IMR-90 (cell line): ENCODE results near the gene PAQR5. TPM values are rescaled to one million over a fixed set of nuclear protein-coding genes. Genes with fewer than 3 reads are reported as not detected.

Experiments
- ATAC-seq: fragments of 200-7000 bp; cut with Tn5 transposase; 2 replicates; pipeline ENCODE4 v1.9.1; 2020; ENCODE audit warnings: low read depth, mild to moderate bottlenecking, moderate library complexity
- BruUV-seq: library from RNA; stranded (reverse); fragments of 400-500 nt; replicated peaks from 2 replicates; lab custom pipeline; 2021; lab: Mats Ljungman, UMichigan
- CTCF ChIA-PET: fragments of 300-600 bp; formaldehyde crosslinking; extraction: SDS; loops from one replicate; lab custom pipeline; 2021; ENCODE audit warnings: antibody characterized with exemption; lab: Yijun Ruan, JAX
- POLR2A ChIA-PET: fragments of 300-600 bp; sonication (Branson Sonifier 250); formaldehyde crosslinking; loops from one replicate; lab custom pipeline; 2022; ENCODE audit warnings: antibody characterized with exemption; ENCODE audit not compliant: unreplicated experiment; lab: Charles Lee
- DNase-seq: peaks from one replicate; pipeline ENCODE4 v3.0.0; 2013
- H2AFZ ChIP-seq: replicated peaks from 2 replicates; pipeline ENCODE3; 2013; ENCODE audit warnings: low read length, mild to moderate bottlenecking; ENCODE audit not compliant: poor library complexity
- H2AK5ac ChIP-seq: 2 replicates; pipeline ENCODE4 v1.6.1; 2013; ENCODE audit warnings: low read depth, low read length, inconsistent platforms
- H2AK9ac ChIP-seq: replicated peaks from 2 replicates; pipeline ENCODE3; 2013; ENCODE audit warnings: mild to moderate bottlenecking, low read depth, low read length, moderate library complexity; ENCODE audit not compliant: poor library complexity
- H2BK120ac ChIP-seq: 2 replicates; pipeline ENCODE4 v1.6.1; 2013; ENCODE audit warnings: low read depth, low read length, inconsistent platforms
- H2BK15ac ChIP-seq: 3 replicates; pipeline ENCODE4 v1.6.1; 2013; ENCODE audit warnings: low read depth, low read length, inconsistent platforms
- H2BK20ac ChIP-seq: 2 replicates; pipeline ENCODE4 v1.6.1; 2013; ENCODE audit warnings: low read depth, mild to moderate bottlenecking, inconsistent platforms, low read length, moderate library complexity
- H2BK5ac ChIP-seq: 2 replicates; pipeline ENCODE4 v1.6.1; 2013; ENCODE audit warnings: mild to moderate bottlenecking, low read depth, low read length, inconsistent platforms; ENCODE audit not compliant: poor library complexity, severe bottlenecking
- H3K14ac ChIP-seq: replicated peaks from 2 replicates; pipeline ENCODE4 v1.6.1; 2013; ENCODE audit warnings: low read depth, low read length, inconsistent platforms
- H3K18ac ChIP-seq: 2 replicates; pipeline ENCODE4 v1.6.1; 2013; ENCODE audit warnings: low read depth, low read length, control low read depth
- H3K23ac ChIP-seq: 2 replicates; pipeline ENCODE4 v1.6.1; 2013; ENCODE audit warnings: low read depth, low read length, inconsistent platforms
- H3K27ac ChIP-seq: 2 replicates; pipeline ENCODE4 v1.5.1; 2013; ENCODE audit warnings: mild to moderate bottlenecking, control low read depth, low read length; ENCODE audit not compliant: insufficient read depth
- H3K27me3 ChIP-seq: 2 replicates; pipeline ENCODE4 v1.6.1; 2013; ENCODE audit warnings: low read length; ENCODE audit not compliant: control insufficient read depth, insufficient read depth
- H3K36me3 ChIP-seq: 2 replicates; pipeline ENCODE4 v1.6.1; 2013; ENCODE audit warnings: low read length, mixed read lengths; ENCODE audit not compliant: control insufficient read depth, insufficient read depth
- H3K4ac ChIP-seq: 2 replicates; pipeline ENCODE4 v1.6.1; 2013; ENCODE audit warnings: low read depth, low read length, inconsistent platforms
- H3K4me1 ChIP-seq: 2 replicates; pipeline ENCODE4 v1.6.1; 2013; ENCODE audit warnings: low read length, mixed read lengths; ENCODE audit not compliant: control insufficient read depth, insufficient read depth
- H3K4me2 ChIP-seq: 2 replicates; pipeline ENCODE4 v1.6.1; 2013; ENCODE audit warnings: low read depth, mild to moderate bottlenecking, control low read depth, low read length, moderate library complexity
- H3K4me3 ChIP-seq: 2 replicates; pipeline ENCODE4 v1.5.1; 2013; ENCODE audit warnings: low read depth, mild to moderate bottlenecking, control low read depth, low read length, moderate library complexity; ENCODE audit not compliant: insufficient read depth
- H3K56ac ChIP-seq: 2 replicates; pipeline ENCODE4 v1.6.1; 2013; ENCODE audit warnings: low read length, inconsistent platforms; ENCODE audit not compliant: insufficient read depth; ENCODE audit errors: extremely low read depth
- H3K79me1 ChIP-seq, 2 experiments: 2 replicates each; pipeline ENCODE4 v1.6.1; 2013; ENCODE audit warnings: low read length in 2 of 2, inconsistent platforms in 1 of 2, low read depth in 1 of 2
- H3K9ac ChIP-seq: 2 replicates; pipeline ENCODE4 v1.6.1; 2013; ENCODE audit warnings: low read depth, low read length, control low read depth
- H3K9me1 ChIP-seq: 2 replicates; pipeline ENCODE4 v1.6.1; 2013; ENCODE audit warnings: low read length, inconsistent platforms; ENCODE audit not compliant: insufficient read depth
- H3K9me3 ChIP-seq: 2 replicates; pipeline ENCODE4 v1.6.1; 2013; ENCODE audit warnings: low read length; ENCODE audit not compliant: control insufficient read depth, insufficient read depth
- H4K20me1 ChIP-seq: 2 replicates; pipeline ENCODE4 v1.6.1; 2013; ENCODE audit warnings: low read length, inconsistent platforms; ENCODE audit not compliant: insufficient read depth
- H4K5ac ChIP-seq: 2 replicates; pipeline ENCODE4 v1.6.1; 2013; ENCODE audit warnings: mild to moderate bottlenecking, low read depth, low read length, control low read depth
- H4K8ac ChIP-seq, 2 experiments: 2 replicates each; pipeline ENCODE4 v1.6.1; 2013; ENCODE audit warnings: low read depth in 2 of 2, low read length in 2 of 2, control low read depth in 1 of 2, inconsistent platforms in 1 of 2
- H4K91ac ChIP-seq: 2 replicates; pipeline ENCODE4 v1.6.1; 2013; ENCODE audit warnings: low read depth, low read length, inconsistent platforms; ENCODE audit not compliant: insufficient read depth
- MAFK ChIP-seq: IDR thresholded peaks from 2 replicates; pipeline ENCODE4 v1.6.1; 2012; ENCODE audit warnings: low read depth, low read length, improper control_type of control experiment
- MXI1 ChIP-seq: IDR thresholded peaks from 2 replicates; pipeline ENCODE4 v1.6.1; 2012; ENCODE audit warnings: low read depth, mild to moderate bottlenecking, low read length, moderate library complexity, borderline replicate concordance
- RAD21 ChIP-seq: IDR thresholded peaks from 2 replicates; pipeline ENCODE4 v1.6.1; 2012; ENCODE audit warnings: low read length, improper control_type of control experiment
- RCOR1 ChIP-seq: IDR thresholded peaks from 2 replicates; pipeline ENCODE4 v1.6.1; 2012; ENCODE audit warnings: mild to moderate bottlenecking, low read length, improper control_type of control experiment; ENCODE audit not compliant: insufficient replicate concordance
- SMC3 ChIP-seq: fragments of 150-350 bp; IDR thresholded peaks from 2 replicates; pipeline ENCODE4 v1.6.1; 2016; ENCODE audit warnings: low read depth, mild to moderate bottlenecking, antibody characterized with exemption, low read length, moderate library complexity
- WGBS, 2 experiments: methylation state at CpG; one replicate each; pipeline versions ENCODE4 v1.1.5 to v1.1.7; 2013; ENCODE audit warnings: missing lambda C conversion rate in 2 of 2; ENCODE audit not compliant: insufficient read length in 1 of 2; ENCODE audit errors: extremely low coverage in 2 of 2; 5-methylcytosine and 5-hydroxymethylcytosine counted together
- dilution Hi-C: fragments of 300-500 bp; cut with HindIII; formaldehyde crosslinking; loops from one replicate; pipeline ENCODE4 v1.14.3; 2018; ENCODE audit warnings: low sequenced_read_pairs; ENCODE audit not compliant: unreplicated experiment
- in situ Hi-C: fragments of 300-500 bp; cut with MboI; formaldehyde crosslinking; loops from 3 replicates; pipeline ENCODE4 v1.14.3; 2019; ENCODE audit warnings: low sequenced_read_pairs, inconsistent platforms, mixed read lengths
- intact Hi-C: fragments of 100-400 bp; cut with micrococcal nuclease; formaldehyde crosslinking; loops from 2 replicates; pipeline ENCODE4 v1.10.0; 2022
- polyA plus RNA-seq, 3 experiments: library from polyadenylated mRNA; depleted of rRNA; stranded (reverse); fragments of >200 nt; gene quantifications; 2 replicates each; pipeline ENCODE4 v1.2.3, GENCODE V29; 2012; ENCODE audit warnings: low replicate concordance in 1 of 3
- total RNA-seq: library from RNA; depleted of rRNA; stranded (reverse); fragments of >200 nt; gene quantifications from 2 replicates; pipeline ENCODE4 v1.2.3, GENCODE V29; 2012
- TF ChIP-seq, protein P1 (sequence below): fragments of 150-350 bp; IDR thresholded peaks from 2 replicates; pipeline ENCODE4 v1.6.1; 2016; ENCODE audit warnings: low read depth, mild to moderate bottlenecking, low read length, moderate library complexity, borderline replicate concordance

PAQR5 gene
- total and polyA plus RNA-seq, 2 of the 4 experiments (the other 2 are of a cell fraction) = 2.3 to 2.7 TPM

DNA sequence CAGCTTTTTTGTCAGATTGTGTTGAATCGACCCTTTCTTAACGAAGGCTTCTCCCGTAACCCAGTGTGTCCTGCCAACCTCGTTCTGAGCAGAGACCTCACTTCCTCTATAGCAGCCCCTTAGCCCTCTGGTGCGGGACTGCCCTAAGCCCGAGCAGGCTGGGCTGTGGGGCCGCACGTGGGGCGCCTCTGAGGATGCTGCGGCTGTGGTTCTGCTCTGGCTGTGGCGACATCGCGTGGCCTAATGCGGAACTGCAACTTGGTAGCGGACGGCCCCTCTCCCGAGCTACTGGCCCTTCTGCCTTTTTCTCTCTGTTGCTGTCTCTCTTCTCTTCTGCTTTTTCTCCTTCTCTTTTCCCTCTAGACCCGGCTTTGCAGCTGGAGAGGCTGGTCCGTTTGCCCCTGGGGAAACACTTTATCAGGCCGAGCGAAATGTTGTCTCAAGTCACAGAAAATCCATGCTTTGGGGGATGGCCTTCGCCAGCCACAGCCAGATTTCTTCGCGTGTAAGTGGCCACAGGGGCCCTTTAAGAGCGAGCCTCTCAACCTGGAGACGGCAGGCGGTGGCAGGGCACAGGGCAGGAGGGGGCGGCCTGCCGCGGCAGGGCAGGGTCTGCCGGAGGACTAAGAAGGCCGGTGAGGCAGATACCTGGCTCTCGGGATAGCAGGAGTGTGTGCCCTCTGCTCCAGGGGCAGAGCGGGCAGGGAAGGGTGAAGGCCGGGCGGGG is 96.0 kb downstream of the PAQR5 start (continued):
- TF ChIP-seq MAFK = no peak
- peak; percentile 96 for TF ChIP-seq RAD21
- TF ChIP-seq SMC3 = peak; percentile 90

- Histone ChIP-seq H3K9me3 (no peaks in the 10 kb centered on the region), H2AK9ac (no peak overlapping the region), H3K4me2 (no peak overlapping the region), H2BK120ac (no peak overlapping the region), H4K20me1 (peaks cover 29% of the 10 kb centered on the region), H3K9me1 (peaks cover 44% of the 10 kb centered on the region), H4K91ac (no peak overlapping the region), H2BK5ac (no peak overlapping the region), H3K4ac (no peak overlapping the region), H3K27ac (no peak overlapping the region), H2BK20ac (no peak overlapping the region), H2BK15ac (no peak overlapping the region), H4K5ac (no peak overlapping the region), H3K4me1 (peaks cover 12% of the 10 kb centered on the region), H2AFZ (no peak overlapping the region), H4K8ac (no peak overlapping the region), H3K56ac (no peak overlapping the region), H3K4me3 (no peak overlapping the region), H3K18ac (no peak overlapping the region), H3K36me3 (peaks cover 8% of the 10 kb centered on the region), H3K9ac (no peak overlapping the region), H3K27me3 (no peaks in the 10 kb centered on the region), H2AK5ac (peak overlapping the region; percentile 69; the same call in 1 of the 2 replicates), H3K14ac (no peak overlapping the region), H3K23ac (no peak overlapping the region), H3K79me1 (peaks cover 17 to 75% of the 10 kb centered on the region in 2 experiments; a peak in 3 of 4 replicates)
- ChIA-PET POLR2A (interaction anchor here (0.5 kb wide), 1 partner anchor 53 kb away, joined by 5 read pairs; no protein-coding TSS in a partner anchor), CTCF (interaction anchor here (0.9 to 1.2 kb wide), 2 partner anchors 50 to 315 kb away, joined by 3 read pairs; no protein-coding TSS in a partner anchor)
- intact Hi-C loops = no loop called here
- dilution Hi-C loops = no loop called here
- no peak for DNase-seq
- ATAC-seq = no peak
- 82% methylated on average over 3 of the region's 10 CpGs; no CpG with 5 or more reads in 1 of the 2 experiments for WGBS, 2 experiments
- in situ Hi-C loops = loop anchor here (5.0 kb wide), 1 partner anchor 333 kb away; no protein-coding TSS in a partner anchor
- TF ChIP-seq, protein P1, sequence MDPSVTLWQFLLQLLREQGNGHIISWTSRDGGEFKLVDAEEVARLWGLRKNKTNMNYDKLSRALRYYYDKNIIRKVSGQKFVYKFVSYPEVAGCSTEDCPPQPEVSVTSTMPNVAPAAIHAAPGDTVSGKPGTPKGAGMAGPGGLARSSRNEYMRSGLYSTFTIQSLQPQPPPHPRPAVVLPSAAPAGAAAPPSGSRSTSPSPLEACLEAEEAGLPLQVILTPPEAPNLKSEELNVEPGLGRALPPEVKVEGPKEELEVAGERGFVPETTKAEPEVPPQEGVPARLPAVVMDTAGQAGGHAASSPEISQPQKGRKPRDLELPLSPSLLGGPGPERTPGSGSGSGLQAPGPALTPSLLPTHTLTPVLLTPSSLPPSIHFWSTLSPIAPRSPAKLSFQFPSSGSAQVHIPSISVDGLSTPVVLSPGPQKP = no peak
- TF ChIP-seq RCOR1 = no peak
- no peak for TF ChIP-seq MXI1
- BruUV-seq = no TSS peak
Measured at GRCh38 chr15:69395460-69395859, 96.7 kb downstream of the PAQR5 start.
